HG03066 (cell line): Measurements from ENCODE around the gene RNF224.
"Not testable (repeated sequence)": the region's sequence is repeated elsewhere in the genome, so short reads cannot be mapped to it uniquely, and the experiment has no call there.

Experiments used
- ATAC-seq: cut with Tn5 transposase; IDR thresholded peaks from one replicate; pipeline ENCODE4 v1.9.1; 2021; ENCODE audit warnings: low read depth; ENCODE audit not compliant: unreplicated experiment

Gene RNF224

DNA sequence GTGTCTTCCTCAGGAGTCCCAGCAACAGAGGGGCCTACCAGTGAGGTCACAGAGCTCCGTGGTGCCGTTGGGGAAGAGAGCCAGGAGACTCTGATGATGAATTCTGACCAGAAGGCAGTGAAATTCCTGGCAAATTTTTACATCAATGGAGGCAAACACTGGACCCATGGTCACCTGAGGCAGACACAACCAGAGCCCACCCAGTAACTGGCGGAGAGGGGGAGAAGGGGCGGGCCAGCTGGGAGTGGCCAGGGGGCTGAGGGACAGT, 23.8 kb downstream of the RNF224 start, which contains the start of gene STPG3:
TSS of gene STPG3 (plus strand) at position 93 of the 268 bp plus-strand sequence. CDS start at position 94, 1 bp downstream.
- ATAC-seq: no peak

DNA sequence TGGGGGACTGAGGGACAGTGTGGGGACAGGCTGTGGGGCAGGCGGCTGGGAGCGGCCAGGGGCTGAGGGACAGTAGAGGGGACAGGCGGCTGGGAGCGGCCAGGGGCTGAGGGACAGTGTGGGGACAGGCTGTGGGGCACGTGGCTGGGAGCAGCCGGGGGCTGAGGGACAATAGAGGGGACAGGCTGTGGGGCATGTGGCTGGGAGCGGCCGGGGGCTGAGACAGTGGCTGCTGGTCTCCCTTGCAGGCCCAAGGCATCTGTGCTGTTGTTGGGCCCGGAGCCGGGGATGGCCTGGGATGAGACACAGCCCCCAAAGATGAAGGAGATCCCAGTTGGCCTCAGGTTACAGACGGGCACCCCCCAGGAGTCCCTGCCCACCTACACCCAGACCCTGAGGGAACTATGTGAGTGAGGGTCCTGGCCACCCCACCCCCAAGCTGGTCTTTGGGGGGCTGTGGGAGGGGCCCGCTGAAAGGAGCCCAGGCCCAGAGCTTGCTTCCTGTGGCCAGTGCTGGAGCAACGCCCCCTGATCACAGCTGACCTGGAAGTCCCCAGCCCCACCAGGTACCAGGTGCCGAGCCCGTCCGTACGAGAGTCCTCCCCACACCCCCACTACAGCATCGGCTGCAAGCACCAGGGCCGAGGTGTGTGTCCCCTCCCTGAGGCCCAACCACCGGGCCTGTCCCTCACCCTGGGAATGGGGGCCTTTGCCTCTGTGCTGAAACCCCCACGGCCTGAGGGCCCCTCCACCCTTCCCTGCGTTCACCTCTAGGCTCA, 24.4 kb downstream of the RNF224 start:
- no peak for ATAC-seq

DNA sequence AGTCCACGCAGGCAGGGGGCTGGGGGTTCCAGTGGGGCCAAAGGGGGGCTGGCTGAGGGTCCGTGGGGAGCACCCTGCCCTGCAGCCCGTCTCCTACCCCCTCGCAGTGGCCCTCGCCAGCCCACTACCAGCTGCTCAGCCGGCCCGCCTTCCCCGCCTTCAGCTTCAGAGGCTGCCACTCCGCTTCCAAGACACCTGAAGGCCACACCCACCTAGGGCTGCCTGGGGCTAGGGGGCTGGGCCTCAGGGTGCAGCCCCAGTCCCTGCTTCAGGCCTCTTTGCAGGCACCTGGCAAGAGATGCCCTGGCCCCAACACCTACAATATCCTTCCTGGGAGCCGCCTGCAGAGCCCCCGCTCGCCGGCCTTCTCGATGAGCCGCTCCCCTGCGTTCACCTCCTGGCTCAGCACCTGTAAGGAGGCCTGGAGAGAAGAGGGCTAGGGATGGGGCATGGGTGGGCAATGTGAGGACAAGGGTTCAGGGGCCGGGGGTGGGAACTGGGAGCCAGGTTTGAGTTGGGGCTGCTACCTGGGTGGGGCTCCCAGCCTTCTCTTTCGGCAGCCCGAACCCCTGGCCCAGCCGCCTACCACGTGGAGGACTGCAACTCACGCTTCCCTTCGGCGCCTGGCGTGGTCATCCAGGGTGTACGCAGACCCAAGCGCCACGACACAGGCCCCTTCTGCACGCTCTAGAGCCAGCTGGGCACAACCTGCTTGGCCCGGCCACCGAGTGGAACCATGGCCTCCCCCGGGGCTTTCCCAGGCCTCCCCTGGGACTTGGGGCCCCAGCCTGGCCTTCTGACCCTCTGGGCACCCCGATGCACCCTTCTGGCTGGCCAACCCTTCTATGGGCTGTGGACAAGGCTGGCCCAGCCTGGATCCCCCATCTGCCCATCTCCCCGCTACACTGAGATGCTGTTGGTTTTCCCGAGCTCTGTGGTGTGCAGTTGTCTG, 25.5 kb downstream of the RNF224 start:
- ATAC-seq: no peak

DNA sequence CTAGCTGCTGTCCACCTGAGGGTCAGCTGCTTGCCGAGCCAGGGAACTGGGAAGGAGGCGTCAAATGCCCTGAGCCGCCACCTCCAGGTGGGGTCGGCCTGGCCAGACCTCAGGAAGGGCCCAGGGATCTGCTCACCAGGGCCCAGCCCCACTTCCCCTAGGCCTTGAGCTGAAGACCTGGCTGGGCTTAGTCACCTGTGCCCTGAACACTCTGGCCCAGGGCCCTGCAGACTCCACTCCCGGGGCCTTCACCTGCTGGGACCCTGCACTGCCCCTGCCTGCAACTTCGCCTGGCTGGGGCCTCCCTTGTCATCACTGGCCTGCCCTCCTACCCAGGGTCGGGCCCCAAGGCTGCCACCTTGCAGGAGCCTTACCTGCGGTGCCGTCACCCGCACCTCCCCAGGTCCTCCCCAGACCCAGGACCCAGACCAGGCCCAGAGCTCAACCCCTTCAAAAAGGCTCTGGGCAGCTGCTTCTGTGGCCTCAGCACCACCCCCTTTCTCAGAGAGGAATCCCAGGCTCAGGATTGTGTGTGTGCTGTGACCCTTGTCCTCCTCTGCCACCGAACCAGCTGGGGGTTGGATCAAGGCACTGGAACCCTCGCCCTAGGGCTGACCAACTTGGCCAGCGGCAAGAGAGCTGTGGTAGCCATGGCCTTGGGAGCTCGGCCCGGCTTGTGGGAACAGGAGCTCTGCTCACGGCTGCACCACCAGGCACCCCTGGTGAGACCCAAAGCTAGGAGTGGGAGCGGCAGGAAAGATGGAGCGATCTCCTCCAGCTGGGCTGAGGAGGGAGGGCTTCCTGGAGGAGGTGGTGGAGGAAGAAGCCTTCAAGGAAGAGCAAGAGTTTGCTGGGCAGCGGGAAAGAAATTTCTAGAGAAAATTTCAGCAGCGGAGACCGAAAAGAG, 26.7 kb downstream of the RNF224 start:
- no peak for ATAC-seq

DNA sequence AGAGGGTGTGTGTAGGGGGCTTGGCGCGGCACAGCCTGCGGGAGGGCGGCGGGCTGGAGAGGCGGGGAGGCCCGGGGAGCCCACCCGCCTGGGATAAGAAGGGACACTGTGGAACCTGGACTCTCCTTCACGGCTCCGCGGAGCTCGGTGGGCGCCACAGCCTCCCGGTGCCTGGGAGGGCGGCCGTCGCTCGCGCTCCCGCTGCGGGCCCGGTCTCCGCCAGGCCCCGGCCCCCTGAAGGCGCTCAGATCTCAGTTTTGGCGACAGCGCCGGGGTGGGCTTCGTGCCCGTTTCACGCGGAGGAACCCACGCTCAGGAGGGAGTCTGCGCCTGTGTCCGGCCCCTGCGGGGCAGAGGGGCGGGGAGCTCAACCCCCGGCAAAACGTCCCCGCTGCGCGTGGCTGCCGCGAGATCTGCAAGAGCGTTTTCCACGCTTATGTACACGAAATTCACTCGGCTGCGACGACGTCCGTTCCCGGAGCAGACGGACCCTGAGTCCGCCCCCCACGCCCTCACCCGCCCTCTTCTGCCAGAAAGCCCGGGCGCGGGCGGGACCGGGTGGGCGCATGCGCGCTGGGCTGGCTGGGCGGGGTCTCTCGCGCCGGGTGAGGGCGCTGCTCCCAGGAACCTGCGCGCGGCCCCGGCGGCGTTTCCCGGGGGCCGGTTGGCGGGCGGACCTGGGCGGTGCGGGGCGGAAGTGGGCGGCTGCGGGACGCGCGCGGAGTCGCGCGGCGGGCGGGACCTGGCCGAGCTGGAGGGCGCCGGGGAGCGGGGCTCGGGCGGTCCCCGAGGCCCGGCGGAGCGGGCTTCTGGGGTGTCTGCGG, 27.5 kb downstream of the RNF224 start, which contains the start of gene NELFB:
TSS of gene NELFB (plus strand) at position 704 of the 824 bp plus-strand sequence.
- peak; percentile 70 for ATAC-seq

DNA sequence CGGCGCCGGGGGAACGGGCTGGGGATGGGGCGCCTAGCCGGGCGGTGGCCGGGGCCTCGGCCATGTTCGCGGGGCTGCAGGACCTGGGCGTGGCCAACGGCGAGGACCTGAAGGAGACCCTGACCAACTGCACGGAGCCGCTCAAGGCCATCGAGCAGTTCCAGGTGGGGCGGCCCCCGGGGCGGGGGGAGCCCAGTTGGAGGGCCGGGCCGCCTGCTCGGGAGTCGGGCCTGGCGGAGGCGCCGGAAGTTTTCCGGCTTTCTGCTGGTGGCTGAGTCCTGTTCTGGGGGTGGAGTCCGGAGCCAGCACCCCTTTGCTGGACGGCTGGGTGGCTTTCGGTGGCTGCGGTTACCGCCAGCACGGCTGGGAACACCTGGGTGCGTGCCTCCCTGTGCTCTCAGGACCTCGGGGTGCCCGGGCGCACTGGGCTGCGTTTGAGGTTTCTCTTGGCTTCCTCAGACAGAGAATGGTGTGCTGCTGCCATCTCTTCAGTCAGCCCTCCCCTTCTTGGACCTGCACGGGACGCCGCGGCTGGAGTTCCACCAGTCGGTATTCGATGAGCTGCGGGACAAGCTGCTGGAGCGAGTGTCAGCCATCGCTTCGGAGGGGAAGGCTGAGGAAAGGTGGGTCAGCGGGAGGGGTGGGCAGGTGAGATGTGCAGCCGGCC, 28.3 kb downstream of the RNF224 start:
- no peak for ATAC-seq

DNA sequence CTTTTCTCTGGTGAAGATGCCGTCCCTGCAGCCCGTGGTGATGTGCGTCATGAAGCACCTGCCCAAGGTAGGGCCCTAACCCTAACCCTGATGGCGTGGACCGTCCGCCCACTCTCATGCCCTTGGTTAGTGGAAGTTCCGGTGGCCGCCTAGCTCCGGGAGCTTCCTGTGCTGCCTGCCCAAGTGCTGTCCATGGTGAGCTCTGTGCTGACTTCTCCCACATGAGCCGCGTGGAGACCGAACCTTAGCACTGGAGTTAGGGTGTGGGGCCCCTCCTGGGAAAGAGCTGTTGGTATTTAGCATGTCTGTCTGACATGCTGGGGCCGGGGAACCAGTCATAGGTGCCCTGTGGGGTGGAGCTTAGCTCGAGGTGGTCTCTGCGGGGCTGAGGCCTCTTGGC, 29.1 kb downstream of the RNF224 start:
- ATAC-seq: no peak

DNA sequence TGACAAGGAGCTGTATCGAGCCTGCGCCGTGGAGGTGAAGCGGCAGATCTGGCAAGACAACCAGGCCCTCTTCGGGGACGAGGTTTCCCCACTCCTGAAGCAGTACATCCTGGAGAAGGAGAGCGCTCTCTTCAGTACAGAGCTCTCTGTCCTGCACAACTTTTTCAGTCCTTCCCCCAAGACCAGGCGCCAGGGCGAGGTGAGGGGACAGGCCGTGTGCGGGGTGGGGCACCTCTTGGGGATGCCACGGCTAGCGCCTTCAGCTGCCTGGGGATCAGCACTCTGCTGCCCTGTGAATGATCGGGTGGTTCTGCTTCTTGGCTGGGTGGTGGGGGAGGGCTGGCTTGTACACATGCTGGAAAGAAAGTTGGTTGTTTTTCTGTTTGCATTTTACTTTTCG, 29.6 kb downstream of the RNF224 start:
- ATAC-seq: no peak

DNA sequence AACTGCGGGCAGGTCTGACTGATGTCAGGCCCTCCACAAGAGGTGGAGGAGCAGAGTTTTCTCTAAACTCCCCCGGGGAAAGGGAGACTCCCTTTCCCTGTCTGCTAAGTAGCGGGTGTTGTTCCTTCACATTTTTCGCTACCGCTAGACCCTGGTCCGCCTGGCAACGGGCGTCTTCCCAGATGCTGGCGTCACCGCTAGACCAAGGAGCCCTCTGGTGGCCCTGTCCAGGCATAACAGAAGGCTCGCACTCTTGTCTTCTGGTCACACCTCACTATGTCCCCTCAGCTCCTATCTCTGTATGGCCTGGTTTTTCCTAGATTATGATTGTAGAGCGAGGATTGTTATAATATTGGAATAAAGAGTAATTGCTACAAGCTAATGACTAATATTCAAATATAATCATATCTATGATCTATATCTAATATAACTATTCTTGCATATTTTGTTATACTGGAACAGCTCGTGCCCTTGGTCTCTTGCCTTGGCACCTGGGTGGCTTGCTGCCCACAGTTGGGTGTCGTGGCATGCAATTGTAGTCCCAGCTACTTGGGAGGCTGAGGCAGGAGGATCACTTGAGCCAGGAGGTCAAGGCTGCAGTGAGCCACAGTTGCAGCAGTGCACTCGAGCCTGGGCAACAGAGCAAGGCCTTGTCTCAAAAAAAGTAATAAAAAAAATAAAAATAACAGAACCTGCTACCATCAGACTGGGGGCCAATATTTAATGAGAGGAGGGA, 35.0 kb downstream of the RNF224 start:
- ATAC-seq: not testable (repeated sequence)

DNA sequence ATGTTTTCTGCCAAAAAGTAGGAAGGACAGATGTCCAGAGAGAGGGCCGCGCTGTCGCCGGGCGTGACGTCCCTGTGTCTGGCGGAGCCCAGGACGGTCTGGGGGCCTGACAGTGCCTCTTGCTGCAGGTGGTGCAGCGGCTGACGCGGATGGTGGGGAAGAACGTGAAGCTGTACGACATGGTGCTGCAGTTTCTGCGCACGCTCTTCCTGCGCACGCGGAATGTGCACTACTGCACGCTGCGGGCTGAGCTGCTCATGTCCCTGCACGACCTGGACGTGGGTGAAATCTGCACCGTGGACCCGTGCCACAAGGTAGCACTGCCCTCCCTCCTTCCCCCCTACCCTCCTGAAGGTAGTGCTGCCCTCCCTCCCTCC, 35.6 kb downstream of the RNF224 start:
- ATAC-seq: no peak

DNA sequence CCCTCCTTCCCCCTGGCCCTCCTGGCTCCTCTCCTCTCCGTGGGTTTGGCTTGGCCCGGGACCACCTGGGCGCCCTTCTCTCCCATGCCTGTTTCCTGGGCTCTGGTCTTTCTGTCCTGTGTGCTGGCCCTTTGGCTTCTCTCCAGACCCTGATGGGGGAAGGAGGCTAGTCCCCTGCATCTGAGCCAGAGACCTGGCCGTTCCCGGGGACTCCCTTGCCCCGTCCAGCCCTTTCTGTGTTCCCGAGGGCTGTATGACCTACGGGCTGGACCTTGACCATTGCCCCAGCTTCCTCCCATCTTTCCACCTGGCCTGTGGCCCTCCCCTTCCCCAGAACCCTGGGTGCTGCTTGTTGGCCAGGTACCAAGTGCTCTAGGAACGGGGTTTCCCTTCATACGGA, 36.2 kb downstream of the RNF224 start:
- ATAC-seq: no peak

DNA sequence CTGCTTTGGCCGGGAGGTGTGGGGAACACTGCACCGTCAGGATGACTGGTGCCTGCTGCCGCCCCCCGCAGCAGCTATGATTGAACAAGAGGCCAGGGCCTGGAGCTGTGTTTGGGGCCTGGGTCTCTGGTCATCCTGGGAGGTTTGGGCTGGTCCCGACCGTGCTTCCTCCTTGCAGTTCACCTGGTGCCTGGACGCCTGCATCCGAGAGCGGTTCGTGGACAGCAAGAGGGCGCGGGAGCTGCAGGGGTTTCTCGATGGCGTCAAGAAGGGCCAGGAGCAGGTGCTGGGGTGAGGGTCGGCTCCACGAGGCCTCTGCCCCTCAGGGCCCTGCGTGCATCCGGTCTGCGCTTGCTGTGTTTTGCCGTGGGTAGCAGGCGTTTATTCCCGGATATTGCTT, 36.8 kb downstream of the RNF224 start:
- ATAC-seq: no peak

DNA sequence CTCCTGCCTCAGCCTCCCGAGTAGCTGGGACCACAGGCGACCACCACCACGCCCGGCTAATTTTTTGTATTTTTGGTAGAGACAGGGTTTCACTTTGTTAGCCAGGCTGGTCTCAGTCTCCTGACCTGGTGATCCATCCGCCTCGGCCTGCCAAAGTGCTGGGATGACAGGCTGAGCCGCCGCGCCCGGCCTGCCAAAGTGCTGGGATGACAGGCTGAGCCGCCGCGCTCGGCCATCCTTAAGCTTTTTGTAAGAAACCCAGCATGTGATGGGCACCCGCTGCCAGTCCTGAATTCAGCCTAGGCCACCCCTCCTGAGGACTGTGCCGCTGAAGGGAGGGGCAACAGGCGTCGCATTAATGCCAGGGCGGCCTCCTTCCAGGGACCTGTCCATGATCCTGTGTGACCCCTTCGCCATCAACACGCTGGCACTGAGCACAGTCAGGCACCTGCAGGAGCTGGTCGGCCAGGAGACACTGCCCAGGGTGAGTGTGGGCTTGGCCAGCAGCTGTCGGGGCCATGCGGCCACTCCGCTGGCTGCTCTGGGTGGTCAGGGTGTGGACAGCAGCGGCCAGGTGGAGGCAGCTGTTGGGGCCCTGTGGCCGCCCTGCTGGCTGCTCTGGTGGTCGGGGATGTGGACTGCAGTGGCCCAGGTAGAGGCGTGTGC, 38.3 kb downstream of the RNF224 start:
- no peak for ATAC-seq

DNA sequence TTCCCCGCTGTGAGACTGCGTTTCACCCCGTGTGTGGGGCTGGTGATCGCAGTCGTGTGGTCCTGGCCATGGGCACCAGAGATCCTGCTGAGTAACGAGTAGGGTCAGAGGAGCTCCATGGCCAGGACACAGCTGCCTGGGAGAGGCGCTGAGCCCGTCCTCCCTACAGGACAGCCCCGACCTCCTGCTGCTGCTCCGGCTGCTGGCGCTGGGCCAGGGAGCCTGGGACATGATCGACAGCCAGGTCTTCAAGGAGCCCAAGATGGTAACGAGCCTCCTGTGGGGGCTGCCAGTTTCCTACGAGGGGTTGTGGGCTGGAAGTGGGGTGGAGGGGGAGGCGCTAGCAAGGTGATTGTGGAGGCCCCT, 38.8 kb downstream of the RNF224 start:
- ATAC-seq: no peak

DNA sequence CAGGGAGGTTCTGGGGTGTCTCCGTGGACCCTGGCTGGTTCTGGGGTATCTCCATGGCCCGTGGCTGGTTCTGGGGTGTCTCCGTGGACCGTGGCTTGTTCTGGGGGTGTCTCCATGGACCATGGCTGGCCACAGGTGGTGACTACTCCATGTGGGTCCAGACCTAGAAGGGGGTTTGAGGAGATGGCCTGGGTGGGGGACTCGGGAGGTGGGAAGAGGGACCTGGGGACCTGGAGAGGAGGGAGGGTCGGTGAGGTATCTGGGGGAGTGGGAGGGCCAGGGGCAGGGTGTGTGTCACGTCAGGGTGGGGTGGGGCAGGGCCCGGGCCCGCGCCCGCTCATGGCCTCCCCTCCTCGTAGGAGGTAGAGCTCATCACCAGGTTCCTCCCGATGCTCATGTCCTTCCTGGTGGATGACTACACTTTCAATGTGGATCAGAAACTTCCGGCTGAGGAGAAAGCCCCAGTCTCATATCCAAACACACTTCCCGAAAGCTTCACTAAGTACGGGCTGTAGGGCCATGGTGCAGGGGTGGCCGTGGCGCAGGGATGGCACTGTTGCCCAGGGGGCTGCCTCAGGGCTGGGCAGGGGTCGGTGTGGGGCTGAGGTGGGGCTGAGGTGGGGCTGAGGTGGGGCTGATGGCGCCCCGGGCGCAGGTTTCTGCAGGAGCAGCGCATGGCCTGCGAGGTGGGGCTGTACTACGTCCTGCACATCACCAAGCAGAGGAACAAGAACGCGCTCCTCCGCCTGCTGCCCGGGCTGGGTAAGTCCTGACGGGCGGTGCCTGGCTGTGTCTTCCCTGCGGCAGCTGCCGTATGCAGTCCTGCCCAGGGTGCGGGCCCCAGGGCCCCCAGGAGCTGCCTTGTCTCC, 39.5 kb downstream of the RNF224 start:
- no peak for ATAC-seq

DNA sequence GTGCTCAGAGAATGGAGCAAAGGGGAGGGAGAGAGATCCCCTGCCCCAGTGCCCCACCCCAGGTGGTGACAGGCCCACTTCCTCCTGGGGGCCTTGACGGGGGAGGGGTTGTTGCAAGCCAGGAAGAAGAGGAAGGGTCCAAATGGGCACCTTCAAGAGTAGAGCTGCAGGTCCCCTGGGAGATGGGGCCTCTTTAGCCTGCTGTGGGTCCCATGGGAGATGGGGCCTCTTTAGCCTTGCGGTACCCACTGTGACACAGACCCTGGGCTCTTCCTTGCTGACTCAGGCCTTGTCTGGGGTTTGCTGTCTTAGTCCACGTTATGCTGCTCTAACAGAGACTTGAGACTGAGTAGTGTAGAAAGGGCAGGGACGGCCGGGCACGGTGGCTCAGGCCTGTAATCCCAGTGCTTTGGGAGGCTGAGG, 40.6 kb downstream of the RNF224 start:
- ATAC-seq: no peak

DNA sequence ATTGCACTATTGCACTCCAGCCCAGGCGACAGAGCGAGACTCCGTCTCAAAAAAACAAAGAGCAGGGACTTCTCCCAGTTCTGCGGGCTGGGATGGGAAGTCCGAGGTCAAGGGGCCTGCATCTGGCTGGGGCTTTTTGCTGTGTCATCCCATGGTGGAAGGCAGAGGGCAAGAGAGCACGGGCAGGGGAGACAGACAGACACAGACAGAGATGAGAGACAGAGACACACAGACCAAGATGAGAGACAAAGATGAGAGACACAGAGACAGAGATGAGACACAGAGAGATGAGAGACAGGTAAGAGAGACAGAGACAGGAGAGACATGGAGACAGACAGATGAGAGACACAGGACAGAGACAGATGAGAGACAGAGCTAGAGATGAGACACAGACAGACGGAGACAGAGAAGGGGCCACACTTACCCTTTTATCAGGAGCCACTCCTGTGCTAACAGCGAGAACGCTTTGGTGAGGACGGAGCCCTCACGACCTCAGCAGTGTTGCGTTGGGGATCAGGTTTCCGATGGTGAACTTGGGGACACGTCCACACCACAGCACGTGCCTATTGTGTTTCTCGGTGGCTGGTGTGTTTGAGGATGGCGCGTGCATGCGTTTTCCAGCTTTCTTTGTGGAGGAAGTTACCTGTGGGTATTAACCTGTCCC, 41.4 kb downstream of the RNF224 start:
- no peak for ATAC-seq
